Coronary artery (tissue), 2 donors: ENCODE data around the gene CADM3.
A peak's percentile ranks its signal among the peaks of the same experiment; 100 is the strongest.

Experiments used
- DNase-seq: peaks from one replicate; pipeline ENCODE4 v3.0.0-alpha.2; 2017; ENCODE audit warnings: low spot score
- H3K27ac ChIP-seq, 2 donors: fragments of 200-600 bp; sonication (generic); one replicate each; pipeline ENCODE4 v1.5.1; 2016 to 2019
- H3K4me3 ChIP-seq: fragments of 200-600 bp; sonication (generic); 2 replicates; pipeline ENCODE4 v1.5.1; 2016; ENCODE audit warnings: mild to moderate bottlenecking, moderate library complexity
- TF ChIP-seq, protein P1 (sequence below): fragments of 200-600 bp; sonication (generic); IDR thresholded peaks from one replicate; pipeline ENCODE4 v1.5.1; 2019; ENCODE audit warnings: antibody characterized with exemption

CADM3 gene

DNA sequence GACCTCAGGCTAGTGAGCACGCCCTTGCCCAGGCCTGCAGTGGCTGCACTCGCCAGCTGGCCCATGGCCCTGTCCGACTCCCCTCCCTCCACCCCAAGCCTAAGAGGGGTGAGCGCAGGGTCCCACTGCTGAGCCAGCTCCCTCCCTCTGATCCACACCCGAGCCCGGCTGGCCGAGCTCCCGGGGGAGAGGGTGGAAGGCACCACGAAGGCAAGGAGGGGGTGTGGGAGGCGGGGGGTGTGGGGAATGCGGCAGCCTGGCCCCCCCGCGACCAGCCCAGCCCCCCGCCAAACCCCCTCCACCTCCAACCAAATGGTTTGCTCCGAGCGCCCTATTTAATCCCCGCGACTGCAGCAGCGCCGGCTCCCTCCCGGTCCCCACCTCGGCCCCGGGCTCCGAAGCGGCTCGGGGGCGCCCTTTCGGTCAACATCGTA is at the start of gene CADM3:
Gene CADM3 (plus strand): TSS at position 362 of the 434 bp plus-strand sequence. CDS start 151 bp downstream, outside the sequence.
- TF ChIP-seq, protein P1, sequence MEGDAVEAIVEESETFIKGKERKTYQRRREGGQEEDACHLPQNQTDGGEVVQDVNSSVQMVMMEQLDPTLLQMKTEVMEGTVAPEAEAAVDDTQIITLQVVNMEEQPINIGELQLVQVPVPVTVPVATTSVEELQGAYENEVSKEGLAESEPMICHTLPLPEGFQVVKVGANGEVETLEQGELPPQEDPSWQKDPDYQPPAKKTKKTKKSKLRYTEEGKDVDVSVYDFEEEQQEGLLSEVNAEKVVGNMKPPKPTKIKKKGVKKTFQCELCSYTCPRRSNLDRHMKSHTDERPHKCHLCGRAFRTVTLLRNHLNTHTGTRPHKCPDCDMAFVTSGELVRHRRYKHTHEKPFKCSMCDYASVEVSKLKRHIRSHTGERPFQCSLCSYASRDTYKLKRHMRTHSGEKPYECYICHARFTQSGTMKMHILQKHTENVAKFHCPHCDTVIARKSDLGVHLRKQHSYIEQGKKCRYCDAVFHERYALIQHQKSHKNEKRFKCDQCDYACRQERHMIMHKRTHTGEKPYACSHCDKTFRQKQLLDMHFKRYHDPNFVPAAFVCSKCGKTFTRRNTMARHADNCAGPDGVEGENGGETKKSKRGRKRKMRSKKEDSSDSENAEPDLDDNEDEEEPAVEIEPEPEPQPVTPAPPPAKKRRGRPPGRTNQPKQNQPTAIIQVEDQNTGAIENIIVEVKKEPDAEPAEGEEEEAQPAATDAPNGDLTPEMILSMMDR = no peak
- peak within 1 kb of the TSS; percentile 56 for H3K4me3 ChIP-seq
- no peak for DNase-seq
- H3K27ac ChIP-seq = peak within 1 kb of the TSS in 1 of 2 donors; percentile 3

DNA sequence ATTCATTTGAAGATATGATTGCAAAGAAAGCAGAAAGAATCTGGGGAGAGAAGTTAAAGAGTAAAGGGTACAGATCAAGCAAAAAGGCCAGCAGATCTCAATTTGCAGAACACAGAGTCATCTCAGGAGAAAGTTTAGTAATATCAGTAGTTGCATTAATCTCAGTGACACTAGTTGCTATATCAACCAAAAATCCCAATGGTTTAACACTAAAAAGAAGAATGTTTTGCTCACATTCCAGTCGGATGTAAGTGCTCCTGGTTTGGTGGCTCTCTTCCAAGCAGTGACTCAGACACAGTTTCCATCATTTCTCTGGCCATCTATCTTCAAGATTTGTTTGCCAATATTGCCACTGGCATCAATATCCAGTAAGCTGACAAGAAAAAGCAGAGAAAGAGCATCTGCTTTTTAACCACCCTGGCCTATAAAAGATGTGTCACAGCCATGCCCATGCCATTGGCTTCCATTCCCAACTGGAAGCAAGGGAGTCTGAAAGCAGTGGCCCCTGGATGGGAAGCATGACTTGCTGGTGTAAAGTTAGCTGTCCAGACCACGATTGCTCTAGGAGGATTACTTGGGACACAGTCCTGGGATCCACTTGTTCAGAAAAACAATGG is 49.3 kb upstream of the CADM3 start:
- DNase-seq = no peak
- Histone ChIP-seq H3K27ac (no peak overlapping the region), H3K4me3 (no peak overlapping the region)
- TF ChIP-seq, protein P1 = no peak

GRCh38 chr1:159123587-159123986 is 47.8 kb upstream of the CADM3 start:
- DNase-seq = no peak
- Histone ChIP-seq H3K4me3 (no peak overlapping the region), H3K27ac (no peak overlapping the region)
- TF ChIP-seq, protein P1 = no peak

DNA sequence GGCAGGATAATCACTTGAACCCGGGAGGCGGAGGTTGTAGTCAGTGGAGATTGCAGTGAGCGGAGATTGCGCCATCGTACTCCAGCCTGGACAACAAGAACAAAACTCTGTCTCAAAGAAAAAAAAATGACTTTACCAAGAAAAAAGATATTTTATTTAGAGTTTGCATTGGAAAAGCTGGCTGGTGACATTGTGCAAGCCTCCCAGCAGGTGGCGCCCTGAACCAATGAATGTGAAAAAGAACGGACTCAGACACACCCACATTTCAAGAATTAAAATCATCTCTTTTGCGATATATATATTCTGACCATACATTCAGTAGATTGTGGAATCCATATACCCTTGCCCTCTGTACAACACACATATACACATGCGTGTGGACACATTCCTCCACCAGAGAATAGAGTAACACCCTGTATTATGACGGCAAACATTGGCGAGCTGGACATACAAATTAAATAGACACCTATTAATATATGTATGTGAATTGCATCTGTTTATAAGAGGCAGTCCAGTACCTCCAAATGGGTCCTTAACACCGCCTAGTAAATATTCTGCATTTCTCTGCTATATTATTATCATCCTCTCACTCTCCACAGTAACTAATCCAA is 39.0 kb upstream of the CADM3 start:
- DNase-seq = no peak
- no peak overlapping the region for H3K27ac ChIP-seq

DNA sequence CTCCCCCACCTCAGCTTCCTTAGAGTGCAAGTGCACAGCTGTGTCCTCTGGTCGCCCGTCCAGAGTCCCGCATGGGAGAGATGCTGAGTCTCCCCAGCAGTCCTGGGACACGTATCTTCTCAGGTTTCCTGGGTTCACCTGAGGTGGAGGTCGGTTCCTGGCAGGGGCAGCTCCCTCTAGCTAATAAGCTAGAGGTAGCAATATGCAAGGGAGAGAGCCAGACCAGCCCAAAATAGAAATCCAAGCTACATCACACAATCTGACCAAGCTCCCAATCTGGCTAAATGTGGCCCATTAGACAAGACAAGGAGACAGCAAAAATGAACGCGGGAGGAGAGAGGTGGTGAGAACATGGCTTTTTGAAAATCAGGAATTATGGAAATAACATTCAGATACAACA is 30.9 kb upstream of the CADM3 start:
- no peak for DNase-seq
- no peak overlapping the region for H3K27ac ChIP-seq
- no peak overlapping the region for H3K4me3 ChIP-seq
- TF ChIP-seq, protein P1 = no peak

More for the DNA sequence above, 39.0 kb upstream of the CADM3 start:
- TF ChIP-seq, protein P1 = peak; percentile 32
- H3K4me3 ChIP-seq = no peak overlapping the region

GRCh38 chr1:159141584-159142390 is 29.6 kb upstream of the CADM3 start:
- H3K27ac ChIP-seq = no peak overlapping the region
- DNase-seq = no peak
- TF ChIP-seq, protein P1 = no peak
- no peak overlapping the region for H3K4me3 ChIP-seq
